ENCODE data around the gene AKR1C8. TPM values are rescaled to one million over a fixed set of nuclear protein-coding genes. Genes with fewer than 3 reads are reported as not detected.
"Not testable (repeated sequence)": the region's sequence is repeated elsewhere in the genome, so short reads cannot be mapped to it uniquely, and the experiment has no call there.

Gene AKR1C8
- total and polyA plus RNA-seq, 4 donors = 0.20 to 0.94 TPM; not detected in 2

DNA sequence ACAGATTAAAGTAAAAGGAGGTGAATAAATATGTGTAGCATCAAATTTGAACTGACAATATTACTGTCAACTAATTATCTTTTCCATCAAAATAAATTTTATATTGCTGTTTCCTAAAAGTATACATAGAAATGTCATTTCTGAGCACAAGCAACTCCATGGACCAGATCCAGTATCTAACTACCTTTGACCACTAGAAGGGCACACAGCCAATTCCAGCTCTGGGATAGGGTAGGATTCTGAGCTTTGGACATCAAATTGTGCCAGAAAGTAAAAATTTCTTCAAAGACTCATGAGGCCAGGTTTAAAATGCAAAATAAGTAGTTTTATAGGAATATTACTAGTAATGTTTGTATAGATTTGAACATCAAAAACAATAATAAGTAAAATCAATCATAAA is 61.1 kb downstream of the AKR1C8 start:
- Histone ChIP-seq H3K27me3 (ENCODE audit: control insufficient read depth, insufficient read depth, low read length) (no peaks in the 10 kb centered on the region), H3K4me1 (ENCODE audit: control insufficient read depth, insufficient read depth, low read length) (no peaks in the 10 kb centered on the region), H3K36me3 (ENCODE audit: control insufficient read depth, insufficient read depth, low read length) (no peaks in the 10 kb centered on the region), H3K9me3 (ENCODE audit: control insufficient read depth, insufficient read depth, low read length) (peaks cover 2% of the 10 kb centered on the region), H3K4me3 (ENCODE audit: low read depth, low read length) (no peak overlapping the region), H3K27ac (ENCODE audit: low read depth, low read length) (no peak overlapping the region)
- DNase-seq (ENCODE audit: low read depth in 4 of 6, low spot score in 6 of 6) = no peak

- H3K36me3 ChIP-seq (ENCODE audit: control insufficient read depth, insufficient read depth, low read length); H3K4me1 ChIP-seq (ENCODE audit: control insufficient read depth, insufficient read depth, low read length); H3K27ac ChIP-seq (ENCODE audit: low read depth, low read length); H3K4me3 ChIP-seq (ENCODE audit: low read depth, low read length); H3K9me3 ChIP-seq (ENCODE audit: control insufficient read depth, insufficient read depth, low read length); H3K27me3 ChIP-seq (ENCODE audit: control insufficient read depth, insufficient read depth, low read length); DNase-seq (ENCODE audit: low read depth in 4 of 6, low spot score in 6 of 6): not testable (repeated sequence)
- 100% methylated on average over 1 of the region's 5 CpGs for WGBS (ENCODE audit: insufficient coverage)
These were observed 65.0 kb downstream of the AKR1C8 start for GRCh38 chr10:5119997-5120396.

DNA sequence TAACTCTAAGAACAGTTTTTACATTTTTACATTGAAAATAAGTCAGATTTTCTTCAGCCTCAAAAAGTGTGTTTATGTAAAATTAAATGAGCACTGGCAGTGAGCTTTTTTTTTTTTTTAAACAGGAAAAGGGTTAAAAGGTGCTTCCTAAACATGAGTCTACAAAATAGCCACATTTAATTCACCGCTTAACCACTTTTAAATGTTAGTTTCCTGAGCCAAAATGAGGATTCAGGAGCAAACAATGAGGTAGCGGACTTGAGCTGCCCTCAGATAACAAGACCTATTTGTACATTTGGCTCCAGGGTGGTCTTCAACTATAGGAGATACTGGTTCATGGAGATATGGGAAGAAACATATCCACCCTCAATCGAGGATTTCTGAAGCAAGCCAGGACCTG is 67.9 kb downstream of the AKR1C8 start:
- no peaks in the 10 kb centered on the region for H3K4me1 ChIP-seq (ENCODE audit: control insufficient read depth, insufficient read depth, low read length)
- H3K4me3 ChIP-seq (ENCODE audit: low read depth, low read length) = no peak overlapping the region
- DNase-seq (ENCODE audit: low read depth in 4 of 6, low spot score in 6 of 6) = no peak
- H3K9me3 ChIP-seq (ENCODE audit: control insufficient read depth, insufficient read depth, low read length) = peaks cover 1% of the 10 kb centered on the region
- H3K36me3 ChIP-seq (ENCODE audit: control insufficient read depth, insufficient read depth, low read length) = no peaks in the 10 kb centered on the region
- WGBS (ENCODE audit: insufficient coverage) = no CpG with 5 or more reads among the region's 3 CpGs
- H3K27me3 ChIP-seq (ENCODE audit: control insufficient read depth, insufficient read depth, low read length) = no peaks in the 10 kb centered on the region
- no peak overlapping the region for H3K27ac ChIP-seq (ENCODE audit: low read depth, low read length)

- Histone ChIP-seq H3K27ac (ENCODE audit: low read depth, low read length) (no peak overlapping the region), H3K9me3 (ENCODE audit: control insufficient read depth, insufficient read depth, low read length) (peaks cover 1% of the 10 kb centered on the region), H3K27me3 (ENCODE audit: control insufficient read depth, insufficient read depth, low read length) (no peaks in the 10 kb centered on the region), H3K4me3 (ENCODE audit: low read depth, low read length) (no peak overlapping the region), H3K4me1 (ENCODE audit: control insufficient read depth, insufficient read depth, low read length) (no peaks in the 10 kb centered on the region), H3K36me3 (ENCODE audit: control insufficient read depth, insufficient read depth, low read length) (no peaks in the 10 kb centered on the region)
- DNase-seq (ENCODE audit: low read depth in 4 of 6, low spot score in 6 of 6) = no peak
- WGBS (ENCODE audit: insufficient coverage) = 100% methylated on average over 1 of the region's 5 CpGs
These were observed 68.3 kb downstream of the AKR1C8 start for GRCh38 chr10:5116621-5117020.

GRCh38 chr10:5109861-5110260 is 75.1 kb downstream of the AKR1C8 start:
- not testable (repeated sequence) for H3K9me3 ChIP-seq (ENCODE audit: control insufficient read depth, insufficient read depth, low read length); H3K27ac ChIP-seq (ENCODE audit: low read depth, low read length); DNase-seq (ENCODE audit: low read depth in 4 of 6, low spot score in 6 of 6); H3K36me3 ChIP-seq (ENCODE audit: control insufficient read depth, insufficient read depth, low read length); H3K4me3 ChIP-seq (ENCODE audit: low read depth, low read length); H3K27me3 ChIP-seq (ENCODE audit: control insufficient read depth, insufficient read depth, low read length); H3K4me1 ChIP-seq (ENCODE audit: control insufficient read depth, insufficient read depth, low read length)
- WGBS (ENCODE audit: insufficient coverage) = 94% methylated on average over 9 of the region's 12 CpGs

GRCh38 chr10:5108658-5109416 is 76.1 kb downstream of the AKR1C8 start:
- Histone ChIP-seq H3K4me1 (ENCODE audit: control insufficient read depth, insufficient read depth, low read length) (no peaks in the 10 kb centered on the region), H3K4me3 (ENCODE audit: low read depth, low read length) (no peak overlapping the region), H3K27me3 (ENCODE audit: control insufficient read depth, insufficient read depth, low read length) (no peaks in the 10 kb centered on the region), H3K9me3 (ENCODE audit: control insufficient read depth, insufficient read depth, low read length) (no peaks in the 10 kb centered on the region), H3K36me3 (ENCODE audit: control insufficient read depth, insufficient read depth, low read length) (no peaks in the 10 kb centered on the region), H3K27ac (ENCODE audit: low read depth, low read length) (no peak overlapping the region)
- WGBS (ENCODE audit: insufficient coverage) = 23% methylated on average over 1 of the region's 3 CpGs
- DNase-seq (ENCODE audit: low read depth in 4 of 6, low spot score in 6 of 6) = no peak

GRCh38 chr10:5107860-5108526 is 77.0 kb downstream of the AKR1C8 start:
- Histone ChIP-seq H3K27me3 (ENCODE audit: control insufficient read depth, insufficient read depth, low read length) (no peaks in the 10 kb centered on the region), H3K4me1 (ENCODE audit: control insufficient read depth, insufficient read depth, low read length) (no peaks in the 10 kb centered on the region), H3K9me3 (ENCODE audit: control insufficient read depth, insufficient read depth, low read length) (no peaks in the 10 kb centered on the region), H3K27ac (ENCODE audit: low read depth, low read length) (no peak overlapping the region), H3K36me3 (ENCODE audit: control insufficient read depth, insufficient read depth, low read length) (no peaks in the 10 kb centered on the region), H3K4me3 (ENCODE audit: low read depth, low read length) (no peak overlapping the region)
- DNase-seq (ENCODE audit: low read depth in 4 of 6, low spot score in 6 of 6) = no peak
- 94% methylated on average over 2 of the region's 8 CpGs for WGBS (ENCODE audit: insufficient coverage)

- WGBS (ENCODE audit: insufficient coverage) = 100% methylated on average over 1 of the region's 1 CpG
- Histone ChIP-seq H3K36me3 (ENCODE audit: control insufficient read depth, insufficient read depth, low read length) (no peaks in the 10 kb centered on the region), H3K27ac (ENCODE audit: low read depth, low read length) (no peak overlapping the region), H3K4me1 (ENCODE audit: control insufficient read depth, insufficient read depth, low read length) (no peaks in the 10 kb centered on the region), H3K4me3 (ENCODE audit: low read depth, low read length) (no peak overlapping the region), H3K27me3 (ENCODE audit: control insufficient read depth, insufficient read depth, low read length) (no peaks in the 10 kb centered on the region), H3K9me3 (ENCODE audit: control insufficient read depth, insufficient read depth, low read length) (no peaks in the 10 kb centered on the region)
- DNase-seq (ENCODE audit: low read depth in 4 of 6, low spot score in 6 of 6) = no peak
These were observed 78.4 kb downstream of the AKR1C8 start for GRCh38 chr10:5106553-5106952.

DNA sequence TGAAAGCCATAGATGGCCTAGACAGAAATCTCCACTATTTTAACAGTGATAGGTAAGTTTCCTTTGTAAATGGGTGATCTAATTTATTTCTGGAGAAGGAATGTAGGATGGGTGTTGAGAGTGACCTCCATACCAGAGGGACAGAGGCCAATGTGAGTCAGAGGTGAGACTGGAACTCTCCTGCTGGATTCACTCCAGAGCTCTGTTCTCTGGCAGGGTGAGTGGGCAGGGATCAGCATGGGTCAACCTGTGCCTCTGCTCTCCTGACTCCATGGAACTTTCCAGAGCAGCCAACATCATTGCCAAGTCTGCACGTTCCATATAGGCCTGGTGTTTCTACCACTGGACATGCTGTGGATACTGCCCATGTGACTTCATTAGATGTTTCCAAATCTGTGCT is 79.3 kb downstream of the AKR1C8 start:
- WGBS (ENCODE audit: insufficient coverage) = 96% methylated on average over 1 of the region's 1 CpG
- no peak overlapping the region for H3K27ac ChIP-seq (ENCODE audit: low read depth, low read length)
- H3K9me3 ChIP-seq (ENCODE audit: control insufficient read depth, insufficient read depth, low read length) = no peaks in the 10 kb centered on the region
- H3K4me1 ChIP-seq (ENCODE audit: control insufficient read depth, insufficient read depth, low read length) = no peaks in the 10 kb centered on the region
- no peak for DNase-seq (ENCODE audit: low read depth in 4 of 6, low spot score in 6 of 6)
- H3K36me3 ChIP-seq (ENCODE audit: control insufficient read depth, insufficient read depth, low read length) = no peaks in the 10 kb centered on the region
- H3K27me3 ChIP-seq (ENCODE audit: control insufficient read depth, insufficient read depth, low read length) = no peaks in the 10 kb centered on the region
- no peak overlapping the region for H3K4me3 ChIP-seq (ENCODE audit: low read depth, low read length)

All from spinal cord (tissue), 10 donors.